GM21515 (cell line): ENCODE measurements around the gene GPD1.

Experiments
- ATAC-seq: cut with Tn5 transposase; IDR thresholded peaks from one replicate; pipeline ENCODE4 v1.9.1; 2021; ENCODE audit not compliant: unreplicated experiment

GPD1 gene

DNA sequence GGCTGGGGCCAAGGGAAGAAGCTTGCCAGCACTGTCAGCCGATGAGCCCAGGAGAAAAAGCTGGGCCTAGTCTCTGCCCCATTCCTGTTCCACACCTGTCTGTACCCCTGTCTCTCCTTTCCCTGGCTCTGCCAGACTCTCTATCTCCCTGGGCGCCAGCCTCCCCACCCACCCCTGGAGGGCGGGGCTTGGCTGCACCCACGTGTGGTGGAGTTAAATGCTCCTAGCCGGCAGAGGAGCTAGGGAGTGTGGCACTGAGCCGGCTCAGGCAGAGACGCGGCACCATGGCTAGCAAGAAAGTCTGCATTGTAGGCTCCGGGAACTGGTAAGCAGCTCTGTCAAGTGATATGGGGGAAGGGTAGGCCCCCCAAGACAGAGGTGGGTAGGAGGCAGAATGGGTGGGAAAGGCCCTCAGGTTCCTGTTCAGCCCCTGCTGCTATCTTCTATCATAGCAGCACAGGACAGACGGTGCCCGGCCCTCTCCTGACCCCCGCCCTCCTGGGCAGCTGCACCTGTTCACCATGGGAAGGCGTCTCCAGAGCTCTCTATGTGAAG, at the start of gene GPD1:
Gene GPD1, plus strand, starts transcription at position 242 of the 555 bp plus-strand sequence. Its CDS starts 43 bp downstream, at position 285.
- ATAC-seq, result no peak

DNA sequence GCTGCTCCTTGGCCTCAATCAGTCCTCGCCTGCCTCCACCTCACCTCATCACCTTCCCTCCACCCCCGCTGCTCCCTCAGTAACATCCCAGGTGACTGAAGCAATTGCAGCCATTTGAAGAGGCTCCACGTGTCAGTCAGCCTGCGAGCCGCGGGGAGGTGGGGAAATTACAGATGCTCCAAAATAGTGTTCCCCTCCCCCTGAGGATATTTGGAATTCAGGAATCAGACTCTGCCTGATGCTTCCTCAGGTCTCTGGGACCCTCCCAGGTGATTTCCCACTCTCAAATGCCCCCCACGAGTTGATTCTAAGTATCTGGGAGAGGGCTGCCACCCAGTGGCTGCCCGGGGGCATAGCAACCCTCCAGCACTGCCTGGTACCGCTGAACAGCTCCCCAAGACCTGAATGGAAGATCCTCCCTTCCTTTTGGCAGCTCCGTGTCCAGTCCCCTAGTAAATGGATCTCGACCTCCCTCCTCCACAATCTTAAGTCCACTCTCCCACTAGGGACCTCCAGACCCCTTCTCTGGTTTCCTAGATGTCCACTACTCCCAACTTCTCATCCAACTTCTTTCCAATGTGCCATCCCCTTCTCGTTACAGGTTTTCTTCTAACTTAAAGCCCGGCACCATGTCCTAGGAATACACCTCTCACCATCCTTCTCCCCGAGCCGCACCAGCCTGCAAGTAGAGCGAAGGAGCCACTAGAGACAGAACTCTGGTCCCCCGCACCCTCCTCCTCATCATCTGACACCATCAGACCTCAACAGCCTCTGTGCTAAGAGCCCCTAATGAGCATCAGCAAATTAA, 47.8 kb upstream of the GPD1 start:
- ATAC-seq, result no peak

DNA sequence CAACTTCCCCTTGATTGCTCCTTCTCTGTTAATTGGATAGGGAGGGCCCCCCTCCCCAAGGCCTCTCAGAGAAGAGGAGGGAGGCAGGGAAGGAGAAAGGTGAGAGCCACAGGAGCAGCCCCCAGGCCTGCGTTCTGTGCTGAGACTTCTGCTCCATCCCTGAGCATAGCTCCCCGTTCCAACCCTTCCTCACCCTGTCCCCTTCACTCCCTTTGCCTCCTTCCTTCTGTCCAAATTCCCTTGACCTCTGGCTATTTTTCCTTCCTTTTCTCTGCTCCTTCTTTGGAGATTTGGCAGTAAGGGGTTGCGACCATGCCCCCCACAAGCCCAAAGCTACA, 47.2 kb upstream of the GPD1 start:
- ATAC-seq, result no peak

DNA sequence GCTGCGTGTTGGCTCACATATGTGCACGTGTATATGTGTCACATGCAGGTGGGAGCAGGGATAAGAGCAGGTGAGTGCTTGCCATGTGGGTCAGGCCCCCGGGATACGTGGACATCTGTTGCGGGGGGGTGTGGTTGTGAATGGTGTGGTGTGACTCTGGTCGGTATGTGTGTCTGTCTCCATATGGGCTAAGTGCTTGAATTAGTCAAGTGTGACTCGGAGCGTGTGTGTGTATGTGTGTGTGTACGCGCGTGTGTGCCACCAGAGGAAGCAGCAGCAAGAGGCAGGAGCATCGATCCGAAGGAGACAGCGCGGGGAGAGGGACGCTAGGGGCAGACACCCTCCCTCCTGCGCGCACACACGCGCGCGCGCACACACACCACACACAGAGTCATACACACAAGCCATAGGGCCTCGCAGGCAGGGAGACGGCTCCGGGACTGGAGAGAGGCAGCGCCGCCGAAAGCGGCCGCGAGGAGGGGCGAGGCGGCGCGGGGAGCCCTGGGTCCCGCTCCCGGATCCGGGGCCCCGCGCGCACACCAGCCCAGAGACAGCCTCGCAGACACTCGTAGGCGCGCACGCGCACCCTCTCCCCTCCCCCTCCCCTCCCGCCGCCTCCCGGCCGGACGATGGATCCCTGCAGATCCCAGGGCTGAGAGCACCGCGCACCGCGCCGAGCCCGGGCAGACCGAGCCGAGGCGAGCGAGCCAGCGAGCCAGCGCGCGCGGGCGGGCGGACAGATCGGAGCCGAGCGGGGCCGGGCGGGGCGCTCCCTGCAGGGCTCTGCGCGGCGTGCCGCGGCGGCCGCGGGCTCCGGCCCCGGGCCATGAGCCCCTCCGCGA, 46.6 kb upstream of the GPD1 start, which contains the start of gene ASIC1:
Gene ASIC1, plus strand, starts transcription at position 597 of the 842 bp plus-strand sequence. CDS start 1,171 bp downstream, outside the sequence.
- ATAC-seq, result no peak

DNA sequence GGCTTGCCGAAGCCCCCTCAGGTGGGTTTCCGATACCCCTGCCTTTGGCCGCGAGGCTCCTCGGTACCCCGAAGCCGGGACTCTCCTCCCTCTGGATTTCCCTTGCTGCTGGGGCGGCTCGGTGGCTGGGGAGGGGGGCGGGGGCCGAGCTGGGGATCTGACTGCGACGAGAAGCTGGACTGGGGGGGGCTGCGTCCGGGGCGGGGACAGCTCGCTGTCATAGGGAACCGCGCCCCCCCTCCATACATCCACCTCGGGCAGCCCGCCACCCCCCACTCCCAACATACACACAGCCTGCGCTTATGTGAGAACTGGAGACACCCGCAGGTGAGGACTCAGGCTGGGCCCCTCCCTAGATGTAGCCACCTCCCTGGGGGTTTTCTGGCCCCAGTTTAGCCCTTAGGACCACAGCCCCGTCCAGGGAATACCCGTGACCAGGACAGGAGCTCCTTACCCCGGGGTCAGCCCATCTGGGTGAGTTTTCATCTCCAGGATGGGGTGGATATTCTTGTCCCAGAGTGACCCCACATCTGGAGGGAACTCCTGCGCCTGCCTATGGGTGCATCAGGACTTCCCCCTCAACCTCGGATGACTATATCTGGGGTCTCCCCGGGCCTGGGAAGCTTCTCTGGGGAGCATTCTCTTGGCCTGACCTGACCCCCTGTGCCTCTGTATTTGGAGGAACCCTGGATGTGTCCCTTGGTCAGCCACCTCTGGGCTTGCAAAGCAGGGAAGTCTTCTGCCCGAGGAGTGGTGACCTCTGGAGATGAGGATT, 45.7 kb upstream of the GPD1 start:
- ATAC-seq, result no peak

DNA sequence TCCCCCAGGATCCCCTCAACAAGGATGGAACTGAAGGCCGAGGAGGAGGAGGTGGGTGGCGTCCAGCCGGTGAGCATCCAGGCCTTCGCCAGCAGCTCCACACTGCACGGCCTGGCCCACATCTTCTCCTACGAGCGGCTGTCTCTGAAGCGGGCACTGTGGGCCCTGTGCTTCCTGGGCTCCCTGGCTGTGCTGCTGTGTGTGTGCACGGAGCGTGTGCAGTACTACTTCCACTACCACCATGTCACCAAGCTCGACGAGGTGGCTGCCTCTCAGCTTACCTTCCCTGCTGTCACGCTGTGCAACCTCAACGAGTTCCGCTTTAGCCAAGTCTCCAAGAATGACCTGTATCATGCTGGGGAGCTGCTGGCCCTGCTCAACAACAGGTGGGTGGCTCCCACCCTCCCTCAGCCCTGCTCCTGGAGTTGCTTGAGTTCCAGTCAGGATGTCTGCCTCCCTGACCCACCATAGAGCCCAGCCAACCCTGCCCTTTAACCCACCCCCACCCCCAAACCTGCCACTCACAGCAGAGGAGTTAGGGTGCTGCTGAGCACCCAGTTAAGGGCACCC, 45.0 kb upstream of the GPD1 start:
- no peak for ATAC-seq

DNA sequence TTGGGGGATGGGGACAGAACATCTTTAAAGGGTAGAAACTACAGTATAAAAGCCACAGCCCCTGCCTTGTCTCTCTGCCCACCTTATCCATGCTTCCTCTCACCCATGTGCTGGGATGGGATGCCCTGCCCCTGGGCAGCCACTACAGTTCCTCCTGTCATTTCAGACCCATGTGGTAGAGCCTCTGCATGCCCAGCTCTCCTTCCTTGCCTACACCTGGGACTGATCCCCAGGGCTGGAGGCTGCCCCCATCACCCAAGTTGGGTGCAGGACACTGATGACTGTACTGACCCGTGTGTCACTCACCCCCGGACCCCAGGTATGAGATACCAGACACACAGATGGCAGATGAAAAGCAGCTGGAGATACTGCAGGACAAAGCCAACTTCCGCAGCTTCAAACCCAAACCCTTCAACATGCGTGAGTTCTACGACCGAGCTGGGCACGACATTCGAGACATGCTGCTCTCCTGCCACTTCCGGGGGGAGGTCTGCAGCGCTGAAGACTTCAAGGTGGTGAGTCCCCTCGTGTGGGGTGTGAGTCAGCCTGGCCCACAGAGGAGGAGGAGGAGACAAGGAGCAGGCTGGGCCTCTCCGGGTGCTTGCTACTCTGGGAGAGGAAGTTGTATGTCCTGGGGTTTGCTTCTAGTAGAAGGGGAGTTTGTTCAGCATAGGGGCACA, 44.2 kb upstream of the GPD1 start:
- no peak for ATAC-seq

DNA sequence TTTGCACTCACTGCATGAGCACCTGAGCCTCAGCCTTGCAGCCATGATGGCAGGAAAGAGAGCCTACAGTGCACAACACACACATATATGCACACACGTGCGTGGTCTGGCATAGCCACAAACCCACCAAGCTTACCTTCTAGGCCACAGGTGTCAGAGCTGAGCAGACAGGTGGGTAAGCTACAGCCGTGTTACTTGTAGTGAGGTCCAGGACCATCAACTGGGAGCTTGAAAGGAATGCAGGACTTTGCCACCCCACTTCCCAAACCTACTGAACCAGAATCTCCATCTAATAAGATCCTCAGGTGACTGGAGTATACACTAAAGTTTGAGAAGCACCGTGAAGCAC, 43.7 kb upstream of the GPD1 start:
- no peak for ATAC-seq

DNA sequence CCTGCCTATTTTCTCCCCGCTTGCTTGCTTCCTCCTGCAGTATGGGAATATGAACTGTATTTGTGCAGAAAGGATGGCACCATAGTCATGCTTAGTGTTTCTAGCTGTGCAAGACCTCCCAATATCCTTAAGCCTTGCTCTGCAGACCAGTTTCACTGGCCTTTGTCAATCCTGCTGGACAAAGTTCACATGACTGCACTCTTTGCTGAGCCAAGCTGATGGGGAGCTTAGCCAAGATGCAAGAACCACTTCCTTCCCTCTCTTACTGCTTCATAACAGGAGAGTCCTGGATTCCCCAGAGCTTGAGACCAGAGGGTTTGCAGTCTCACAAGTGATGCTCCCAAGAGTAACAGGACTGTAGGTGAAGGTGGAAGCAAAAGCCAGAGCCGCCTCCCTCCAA, 42.6 kb upstream of the GPD1 start:
- no peak for ATAC-seq

DNA sequence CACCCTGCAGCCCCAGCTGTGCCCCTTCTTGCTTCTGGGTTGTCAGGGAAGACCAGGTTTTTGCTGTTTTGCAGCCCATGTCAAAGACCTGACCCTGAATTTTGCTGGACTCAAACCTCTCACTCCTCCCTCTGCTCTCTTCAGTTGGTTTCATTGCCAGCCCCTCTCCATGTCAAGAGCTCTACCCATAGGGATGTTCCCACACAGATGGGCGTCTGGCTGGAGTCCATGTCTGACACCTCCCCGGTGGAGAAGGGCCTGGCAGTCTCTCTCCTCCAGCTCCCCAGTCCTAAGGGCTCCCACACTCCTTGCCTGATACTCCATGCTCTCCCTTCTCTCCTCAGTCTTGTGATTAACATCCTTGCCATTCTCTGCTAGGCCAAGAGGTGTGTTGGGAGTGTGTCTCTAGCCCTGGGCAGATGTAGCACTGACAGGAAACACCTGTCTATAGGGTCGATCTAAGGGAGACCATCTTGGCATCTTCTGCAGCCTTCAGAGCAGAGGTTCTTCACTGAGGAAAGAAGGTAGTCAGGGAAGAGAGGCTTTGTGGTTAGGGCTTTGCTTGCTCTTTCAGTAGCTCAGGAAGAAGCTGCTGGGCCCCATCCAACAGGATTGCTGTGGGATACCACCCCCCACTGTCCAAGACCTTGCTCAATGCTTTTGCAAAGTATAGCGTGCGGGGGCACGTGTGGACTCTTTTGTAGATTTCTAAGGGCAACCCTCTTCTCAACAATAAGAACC, 41.7 kb upstream of the GPD1 start:
- ATAC-seq, result no peak

DNA sequence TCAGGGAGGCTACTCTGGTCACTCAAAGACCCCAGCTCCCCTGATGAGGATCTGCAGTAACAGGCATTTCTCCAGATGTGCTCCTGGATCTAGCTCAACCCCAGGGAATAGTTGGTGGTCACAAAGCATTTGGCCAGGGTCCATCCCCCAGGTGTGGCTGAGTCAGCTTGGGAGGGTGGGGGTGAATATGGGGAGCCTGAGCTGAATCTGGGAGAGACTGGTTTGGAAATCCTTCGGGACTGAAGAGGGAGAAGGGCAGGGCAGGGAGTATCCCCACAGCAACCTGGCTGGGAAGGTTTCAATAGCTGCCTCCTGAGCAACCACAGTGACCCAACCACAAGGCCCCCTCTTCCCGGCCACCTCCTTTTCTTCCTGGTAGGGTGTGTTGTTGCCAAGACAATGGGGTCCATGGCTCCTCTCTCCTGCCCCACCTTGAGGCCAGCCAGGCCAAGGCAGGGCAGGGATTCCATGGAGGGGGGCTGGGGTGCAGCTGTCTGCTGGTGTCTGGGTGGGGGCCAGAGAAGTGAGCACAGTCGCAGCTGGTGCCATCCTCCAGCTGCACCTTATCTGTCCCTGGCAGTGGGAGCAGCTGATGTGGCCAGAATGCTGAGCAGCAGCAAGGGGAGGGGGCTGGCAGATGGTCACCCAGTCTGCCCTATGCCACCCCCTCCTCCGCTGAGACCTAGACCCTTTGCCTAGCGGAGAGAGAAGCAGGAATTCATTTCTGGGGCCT, 40.9 kb upstream of the GPD1 start:
- ATAC-seq, result no peak

DNA sequence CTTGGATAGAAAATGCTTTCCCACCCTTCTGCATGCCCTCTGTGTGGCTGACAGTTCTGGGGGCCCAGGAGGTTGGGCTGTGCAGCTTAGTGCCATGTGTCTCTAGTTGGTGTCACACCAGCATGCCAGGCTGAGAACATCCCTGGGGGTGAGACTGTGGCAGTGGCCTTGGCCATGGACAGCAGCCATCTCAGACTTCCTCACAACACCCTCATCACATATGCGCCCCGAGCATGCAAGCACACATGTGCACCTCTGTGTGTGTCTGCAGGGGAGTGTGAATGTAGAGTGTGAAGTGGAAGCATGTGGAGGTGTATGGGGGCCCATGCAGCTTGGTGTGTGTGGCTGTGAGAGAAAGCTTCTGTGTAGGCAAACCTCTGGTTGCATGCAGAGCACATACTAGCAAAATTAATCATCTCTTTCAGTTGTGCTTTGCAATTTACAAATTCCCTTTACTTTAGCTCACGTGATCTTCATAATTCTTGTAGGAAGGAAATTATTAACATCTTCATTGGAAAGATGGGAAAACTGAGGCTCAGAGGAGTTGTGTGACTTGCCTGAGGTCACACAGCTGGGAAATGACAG, 38.0 kb upstream of the GPD1 start:
- ATAC-seq, result no peak

DNA sequence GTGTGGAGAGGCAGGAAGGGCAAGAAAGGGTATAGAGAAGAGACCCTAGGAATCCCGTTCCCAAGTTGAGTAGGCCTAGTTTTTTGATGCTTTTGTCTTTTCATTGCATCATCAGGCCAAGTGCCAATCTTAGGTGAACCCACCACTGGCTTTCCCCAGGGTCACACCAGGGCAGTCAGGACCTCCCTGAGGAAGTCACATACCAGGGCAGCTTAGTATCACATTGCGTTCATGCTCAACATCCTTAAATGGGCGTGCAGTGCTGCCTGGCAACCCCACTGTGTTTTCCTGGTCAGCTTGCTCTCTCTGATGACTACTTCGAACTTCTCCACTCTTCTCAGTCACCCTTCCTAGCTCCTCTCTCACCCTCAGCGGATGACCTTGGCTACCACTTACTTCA, 37.4 kb upstream of the GPD1 start:
- no peak for ATAC-seq

DNA sequence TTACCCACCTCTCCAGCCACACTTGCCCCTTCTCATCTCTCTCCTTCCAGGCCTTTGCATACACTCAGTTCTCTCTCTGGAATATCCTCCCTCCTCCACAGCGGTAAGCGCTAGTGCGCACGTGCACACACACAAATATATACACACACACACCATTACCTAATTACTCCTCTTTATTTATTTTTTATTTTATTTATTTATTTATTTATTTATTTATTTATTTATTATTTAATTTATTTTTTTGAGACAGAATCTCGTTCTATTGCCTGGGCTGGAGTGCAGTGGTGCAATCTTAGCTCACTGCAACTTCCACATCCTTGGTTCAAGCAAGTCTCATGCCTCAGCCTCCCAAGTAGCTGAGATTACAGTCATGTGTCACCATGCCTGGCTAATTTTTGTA, 34.7 kb upstream of the GPD1 start:
- no peak for ATAC-seq

DNA sequence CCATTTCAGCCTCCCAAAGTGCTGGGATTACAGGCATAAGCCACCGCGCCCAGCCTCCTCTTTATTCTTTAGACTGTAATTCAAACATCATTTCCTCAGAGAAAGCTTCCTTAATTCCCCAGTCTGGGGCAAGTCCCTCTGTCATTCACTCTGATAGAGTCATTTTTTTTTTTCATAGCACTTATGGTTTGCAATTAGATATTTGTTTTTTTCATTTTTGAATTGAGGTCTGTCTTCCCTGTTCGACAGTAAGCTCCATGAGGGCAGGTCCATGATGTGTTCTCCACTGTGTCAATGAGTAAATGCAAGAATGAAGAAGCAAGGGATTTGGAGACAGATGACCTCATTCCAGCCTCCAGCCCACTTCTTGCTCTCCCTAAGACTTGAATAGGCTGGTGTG, 34.3 kb upstream of the GPD1 start:
- no peak for ATAC-seq

DNA sequence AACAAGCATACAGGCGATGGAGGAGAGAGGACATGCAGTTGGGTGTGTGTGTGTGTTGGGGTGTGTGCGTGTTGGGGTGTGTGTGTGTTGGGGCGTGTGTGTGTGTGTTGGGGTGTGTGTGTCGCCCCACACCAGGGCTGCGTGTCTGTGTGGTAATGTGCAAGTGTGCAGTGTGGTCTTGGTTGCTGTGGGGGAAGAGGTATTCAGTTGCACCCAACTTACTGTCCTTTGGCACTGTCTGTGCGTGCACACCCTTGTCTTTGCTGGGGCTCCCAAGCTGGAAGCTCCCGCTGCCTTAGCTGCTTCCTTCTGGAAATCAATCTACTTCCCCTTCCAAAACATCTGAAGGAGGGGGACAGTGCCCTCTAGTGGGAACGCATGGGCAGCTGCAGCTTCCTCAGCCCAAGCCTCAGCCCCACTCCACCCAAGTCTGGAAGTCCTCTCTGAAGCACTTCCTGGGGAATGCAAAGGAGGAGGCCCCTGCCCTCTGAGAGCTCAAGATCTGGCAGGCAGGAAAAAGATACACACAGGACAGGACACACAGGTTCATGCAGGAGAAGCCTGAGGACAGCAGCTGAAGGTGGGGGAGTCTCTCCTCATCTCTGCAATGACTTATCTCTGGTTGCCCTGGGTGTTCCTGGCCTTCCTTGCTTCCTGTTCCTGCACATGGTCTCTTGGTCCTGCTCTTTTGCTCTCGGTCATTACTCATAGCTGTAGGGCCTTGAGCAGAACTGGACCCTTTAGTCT, 33.3 kb upstream of the GPD1 start:
- ATAC-seq, result no peak

DNA sequence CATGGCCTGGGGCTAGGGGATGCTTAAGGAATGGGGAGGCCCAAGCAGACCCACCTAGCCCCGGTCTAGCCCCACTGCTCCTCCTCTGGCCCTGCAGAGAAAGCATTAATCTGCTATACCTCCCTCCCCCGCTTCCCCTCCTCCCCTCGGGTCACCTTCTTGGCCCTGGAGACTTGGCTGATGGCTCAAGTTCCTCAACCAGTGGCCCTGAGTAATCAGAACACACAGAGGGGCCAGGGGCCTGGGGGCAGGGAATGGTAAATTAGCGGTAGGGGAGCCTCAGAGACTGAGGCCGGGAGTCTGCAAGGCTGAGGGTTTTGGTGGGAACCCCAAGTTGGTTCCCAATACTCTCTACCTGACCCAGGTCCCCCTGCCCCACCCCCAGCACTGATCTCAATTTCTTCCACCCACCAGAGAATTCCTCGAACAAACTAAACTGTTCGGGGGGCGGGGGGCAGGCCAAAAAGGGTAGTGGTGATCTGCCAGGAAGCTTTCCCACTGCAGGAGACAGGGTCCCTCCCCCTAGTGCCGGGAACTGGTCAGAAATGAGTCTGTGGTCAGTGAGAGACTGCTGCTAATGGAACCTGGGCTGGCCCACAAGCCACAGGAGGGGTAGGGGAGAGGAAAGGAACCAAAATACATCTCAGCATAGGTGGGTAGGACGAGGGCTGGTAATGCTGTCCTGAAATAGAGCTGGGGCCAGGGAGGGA, 31.5 kb upstream of the GPD1 start:
- ATAC-seq, result no peak
